Chondrocyte (in vitro differentiated cells): Measurements from ENCODE around the gene CCR5. TPM values are rescaled to one million over a fixed set of nuclear protein-coding genes. Genes with fewer than 3 reads are reported as not detected.

Experiments
- DNase-seq: peaks from one replicate; pipeline ENCODE4 v3.0.0; 2021; ENCODE audit warnings: mixed read lengths, low spot score
- H3K27ac Mint-ChIP-seq: one replicate; pipeline ENCODE4 v1.8.0; 2021; ENCODE audit warnings: mild to moderate bottlenecking, moderate library complexity, mixed read lengths; ENCODE audit not compliant: unreplicated experiment
- H3K27me3 Mint-ChIP-seq: 2 replicates; pipeline ENCODE4 v1.8.0; 2021; ENCODE audit warnings: low read depth, mixed read lengths
- H3K36me3 Mint-ChIP-seq: 2 replicates; pipeline ENCODE4 v1.8.0; 2021; ENCODE audit warnings: low read depth, mixed read lengths
- H3K4me1 Mint-ChIP-seq: 2 replicates; pipeline ENCODE4 v1.8.0; 2021; ENCODE audit warnings: low read depth, mild to moderate bottlenecking, mixed read lengths
- H3K4me3 Mint-ChIP-seq: one replicate; pipeline ENCODE4 v1.8.0; 2021; ENCODE audit warnings: mild to moderate bottlenecking, moderate library complexity, mixed read lengths; ENCODE audit not compliant: unreplicated experiment
- H3K9me3 Mint-ChIP-seq: 2 replicates; pipeline ENCODE4 v1.8.0; 2021; ENCODE audit warnings: low read depth, mixed read lengths
- total RNA-seq: library from RNA; stranded (reverse); gene quantifications from 3 replicates; pipeline ENCODE4 v1.2.1, GENCODE V29; 2021
- TF ChIP-seq, protein P1 (sequence below): fragments of 200-600 bp; sonication (generic); IDR thresholded peaks from 2 replicates; pipeline ENCODE4 v1.5.0; 2021; ENCODE audit warnings: antibody characterized with exemption, mild to moderate bottlenecking, moderate library complexity

CCR5 gene
- total RNA-seq, 1 donor from 2014 or later, result not detected

DNA sequence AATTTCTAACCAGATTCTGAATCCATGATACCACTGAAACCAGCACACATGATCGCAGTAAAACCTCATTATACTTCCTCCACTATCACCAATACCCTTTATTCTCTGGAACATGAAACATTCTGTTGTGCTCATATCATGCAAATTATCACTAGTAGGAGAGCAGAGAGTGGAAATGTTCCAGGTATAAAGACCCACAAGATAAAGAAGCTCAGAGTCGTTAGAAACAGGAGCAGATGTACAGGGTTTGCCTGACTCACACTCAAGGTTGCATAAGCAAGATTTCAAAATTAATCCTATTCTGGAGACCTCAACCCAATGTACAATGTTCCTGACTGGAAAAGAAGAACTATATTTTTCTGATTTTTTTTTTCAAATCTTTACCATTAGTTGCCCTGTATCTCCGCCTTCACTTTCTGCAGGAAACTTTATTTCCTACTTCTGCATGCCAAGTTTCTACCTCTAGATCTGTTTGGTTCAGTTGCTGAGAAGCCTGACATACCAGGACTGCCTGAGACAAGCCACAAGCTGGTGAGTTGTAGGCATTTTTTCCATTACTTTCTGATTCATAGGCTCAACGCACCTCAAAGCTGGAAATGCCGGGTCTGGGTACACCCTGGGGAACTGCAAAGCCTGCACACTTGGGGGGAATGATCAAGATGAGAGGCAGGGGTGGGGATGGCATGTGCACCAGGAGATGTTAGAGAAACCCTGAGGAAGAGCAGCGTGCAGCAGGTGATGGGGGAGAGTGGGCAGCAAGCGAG, 16.9 kb upstream of the CCR5 start, which contains the start of gene CCR2:
Gene CCR2, plus strand, starts transcription at position 465 of the 764 bp plus-strand sequence. CDS start 3,417 bp downstream, outside the sequence.
- TF ChIP-seq, protein P1, sequence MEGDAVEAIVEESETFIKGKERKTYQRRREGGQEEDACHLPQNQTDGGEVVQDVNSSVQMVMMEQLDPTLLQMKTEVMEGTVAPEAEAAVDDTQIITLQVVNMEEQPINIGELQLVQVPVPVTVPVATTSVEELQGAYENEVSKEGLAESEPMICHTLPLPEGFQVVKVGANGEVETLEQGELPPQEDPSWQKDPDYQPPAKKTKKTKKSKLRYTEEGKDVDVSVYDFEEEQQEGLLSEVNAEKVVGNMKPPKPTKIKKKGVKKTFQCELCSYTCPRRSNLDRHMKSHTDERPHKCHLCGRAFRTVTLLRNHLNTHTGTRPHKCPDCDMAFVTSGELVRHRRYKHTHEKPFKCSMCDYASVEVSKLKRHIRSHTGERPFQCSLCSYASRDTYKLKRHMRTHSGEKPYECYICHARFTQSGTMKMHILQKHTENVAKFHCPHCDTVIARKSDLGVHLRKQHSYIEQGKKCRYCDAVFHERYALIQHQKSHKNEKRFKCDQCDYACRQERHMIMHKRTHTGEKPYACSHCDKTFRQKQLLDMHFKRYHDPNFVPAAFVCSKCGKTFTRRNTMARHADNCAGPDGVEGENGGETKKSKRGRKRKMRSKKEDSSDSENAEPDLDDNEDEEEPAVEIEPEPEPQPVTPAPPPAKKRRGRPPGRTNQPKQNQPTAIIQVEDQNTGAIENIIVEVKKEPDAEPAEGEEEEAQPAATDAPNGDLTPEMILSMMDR, result no peak
- H3K36me3 Mint-ChIP-seq, result no peaks in the 10 kb centered on the region
- DNase-seq, result no peak
- H3K4me3 Mint-ChIP-seq, result no peak within 1 kb of the TSS
- H3K9me3 Mint-ChIP-seq, result no peaks in the 10 kb centered on the region
- H3K27me3 Mint-ChIP-seq, result peaks cover 84% of the 10 kb centered on the region
- no peak within 1 kb of the TSS for H3K27ac Mint-ChIP-seq
- H3K4me1 Mint-ChIP-seq, result no peaks in the 10 kb centered on the region

DNA sequence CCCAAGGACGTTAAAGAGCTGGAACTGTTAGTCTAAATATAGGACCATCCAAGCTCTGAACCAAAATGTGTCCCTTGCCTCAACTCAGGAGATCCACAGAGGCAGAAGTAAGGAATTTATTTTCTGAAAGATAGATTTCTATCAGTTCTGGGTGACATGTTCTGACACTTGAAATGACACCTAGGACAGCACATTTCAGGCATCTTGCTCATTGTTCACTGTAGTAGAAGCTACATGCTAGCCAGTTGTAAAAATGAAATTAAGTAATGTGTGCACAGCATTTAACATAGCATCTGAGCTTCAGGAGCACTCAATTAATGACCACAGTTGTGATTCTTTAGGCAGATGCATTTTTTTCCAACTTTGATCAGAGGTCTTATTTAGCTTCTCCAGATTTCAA, 16.3 kb upstream of the CCR5 start:
- no peaks in the 10 kb centered on the region for H3K4me1 Mint-ChIP-seq
- no peak overlapping the region for H3K4me3 Mint-ChIP-seq
- TF ChIP-seq, protein P1, result no peak
- no peak for DNase-seq
- H3K9me3 Mint-ChIP-seq, result no peaks in the 10 kb centered on the region
- no peaks in the 10 kb centered on the region for H3K36me3 Mint-ChIP-seq
- H3K27ac Mint-ChIP-seq, result no peak overlapping the region
- peaks cover 82% of the 10 kb centered on the region for H3K27me3 Mint-ChIP-seq

DNA sequence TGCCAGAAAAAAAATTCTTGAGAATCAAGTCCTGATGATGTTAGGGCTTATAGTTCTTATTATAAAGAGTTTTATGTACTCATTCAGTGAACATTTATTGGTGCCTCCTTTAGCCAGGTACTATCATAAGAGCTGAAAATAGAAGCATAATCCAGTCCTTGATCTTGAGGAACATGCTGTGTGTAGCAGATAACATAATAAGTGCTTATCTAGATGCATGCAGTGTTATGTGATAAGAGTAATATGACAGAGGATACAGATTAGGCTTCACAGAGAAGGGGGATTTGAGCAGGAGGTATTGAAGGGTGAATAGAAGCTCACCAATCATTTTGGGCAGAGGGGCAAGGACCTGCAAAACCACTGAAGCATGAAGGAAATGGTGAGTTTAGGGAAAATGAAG, 15.8 kb upstream of the CCR5 start:
- Mint-ChIP-seq H3K36me3 (no peaks in the 10 kb centered on the region), H3K27me3 (peaks cover 82% of the 10 kb centered on the region), H3K27ac (no peak overlapping the region), H3K4me1 (no peaks in the 10 kb centered on the region), H3K4me3 (no peak overlapping the region), H3K9me3 (no peaks in the 10 kb centered on the region)
- no peak for DNase-seq
- TF ChIP-seq, protein P1, result no peak

DNA sequence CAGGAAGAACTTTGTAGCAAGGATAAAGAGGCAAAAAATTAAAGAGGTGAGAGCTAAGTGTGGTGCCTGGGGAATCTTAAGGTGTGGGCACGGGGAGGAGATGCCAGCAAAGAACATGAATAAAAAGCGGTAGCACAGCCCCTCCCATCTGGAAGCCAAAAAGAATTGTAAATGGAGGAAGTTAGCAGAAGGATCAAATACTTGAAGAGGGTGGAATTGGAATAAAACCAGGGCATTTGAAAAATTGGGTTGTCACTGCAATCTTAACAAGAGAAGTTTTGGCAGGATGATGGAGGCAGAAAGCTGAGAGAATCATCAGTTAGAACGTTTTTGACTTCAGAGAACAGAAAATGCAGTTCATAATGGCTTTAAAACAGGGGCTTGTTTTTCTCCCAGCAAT, 14.5 kb upstream of the CCR5 start:
- Mint-ChIP-seq H3K27me3 (peaks cover 74% of the 10 kb centered on the region), H3K4me1 (peaks cover 1% of the 10 kb centered on the region), H3K36me3 (no peaks in the 10 kb centered on the region), H3K27ac (no peak overlapping the region), H3K4me3 (no peak overlapping the region), H3K9me3 (no peaks in the 10 kb centered on the region)
- no peak for DNase-seq
- TF ChIP-seq, protein P1, result no peak

DNA sequence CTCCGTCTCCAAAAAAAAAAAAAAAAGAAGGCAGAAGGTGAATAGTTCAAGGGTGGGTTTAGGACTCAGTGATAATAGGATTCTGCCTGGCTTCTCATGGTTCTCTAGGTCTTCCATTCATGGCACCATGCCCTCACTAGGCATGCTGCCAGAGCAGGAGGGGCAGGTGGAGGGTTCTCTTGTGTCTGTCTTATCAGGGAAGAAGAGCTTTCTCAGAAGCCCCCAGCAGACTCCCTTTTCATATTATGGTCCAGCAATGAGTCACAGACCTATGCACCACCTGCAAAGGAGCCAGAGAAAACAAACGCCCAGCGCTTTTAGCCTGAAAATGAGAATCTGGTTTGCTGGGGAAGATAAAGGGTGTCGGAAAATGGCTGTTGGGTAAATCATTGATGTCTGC, 13.8 kb upstream of the CCR5 start:
- Mint-ChIP-seq H3K27ac (no peak overlapping the region), H3K4me3 (no peak overlapping the region), H3K27me3 (peaks cover 68% of the 10 kb centered on the region), H3K9me3 (no peaks in the 10 kb centered on the region), H3K4me1 (peaks cover 3% of the 10 kb centered on the region), H3K36me3 (no peaks in the 10 kb centered on the region)
- TF ChIP-seq, protein P1, result no peak
- DNase-seq, result no peak
